IMR-90 (cell line): ENCODE measurements around the gene PLAGL1. TPM values are rescaled to one million over a fixed set of nuclear protein-coding genes. Genes with fewer than 3 reads are reported as not detected.
A peak's percentile ranks its signal among the peaks of the same experiment; 100 is the strongest.

ENCODE experiments used
- ATAC-seq: fragments of 200-7000 bp; cut with Tn5 transposase; 2 replicates; pipeline ENCODE4 v1.9.1; 2020; ENCODE audit warnings: low read depth, mild to moderate bottlenecking, moderate library complexity
- BruUV-seq: library from RNA; stranded (reverse); fragments of 400-500 nt; replicated peaks from 2 replicates; lab custom pipeline; 2021; lab: Mats Ljungman, UMichigan
- CTCF ChIA-PET: fragments of 300-600 bp; formaldehyde crosslinking; extraction: SDS; loops from one replicate; lab custom pipeline; 2021; ENCODE audit warnings: antibody characterized with exemption; lab: Yijun Ruan, JAX
- POLR2A ChIA-PET: fragments of 300-600 bp; sonication (Branson Sonifier 250); formaldehyde crosslinking; loops from one replicate; lab custom pipeline; 2022; ENCODE audit warnings: antibody characterized with exemption; ENCODE audit not compliant: unreplicated experiment; lab: Charles Lee
- DNase-seq: peaks from one replicate; pipeline ENCODE4 v3.0.0; 2013
- H2AFZ ChIP-seq: replicated peaks from 2 replicates; pipeline ENCODE3; 2013; ENCODE audit warnings: low read length, mild to moderate bottlenecking; ENCODE audit not compliant: poor library complexity
- H2AK5ac ChIP-seq: 2 replicates; pipeline ENCODE4 v1.6.1; 2013; ENCODE audit warnings: low read depth, low read length, inconsistent platforms
- H2AK9ac ChIP-seq: replicated peaks from 2 replicates; pipeline ENCODE3; 2013; ENCODE audit warnings: mild to moderate bottlenecking, low read depth, low read length, moderate library complexity; ENCODE audit not compliant: poor library complexity
- H2BK120ac ChIP-seq: 2 replicates; pipeline ENCODE4 v1.6.1; 2013; ENCODE audit warnings: low read depth, low read length, inconsistent platforms
- H2BK15ac ChIP-seq: 3 replicates; pipeline ENCODE4 v1.6.1; 2013; ENCODE audit warnings: low read depth, low read length, inconsistent platforms
- H2BK20ac ChIP-seq: 2 replicates; pipeline ENCODE4 v1.6.1; 2013; ENCODE audit warnings: low read depth, mild to moderate bottlenecking, inconsistent platforms, low read length, moderate library complexity
- H2BK5ac ChIP-seq: 2 replicates; pipeline ENCODE4 v1.6.1; 2013; ENCODE audit warnings: mild to moderate bottlenecking, low read depth, low read length, inconsistent platforms; ENCODE audit not compliant: poor library complexity, severe bottlenecking
- H3K14ac ChIP-seq: replicated peaks from 2 replicates; pipeline ENCODE4 v1.6.1; 2013; ENCODE audit warnings: low read depth, low read length, inconsistent platforms
- H3K18ac ChIP-seq: 2 replicates; pipeline ENCODE4 v1.6.1; 2013; ENCODE audit warnings: low read depth, low read length, control low read depth
- H3K23ac ChIP-seq: 2 replicates; pipeline ENCODE4 v1.6.1; 2013; ENCODE audit warnings: low read depth, low read length, inconsistent platforms
- H3K27ac ChIP-seq: 2 replicates; pipeline ENCODE4 v1.5.1; 2013; ENCODE audit warnings: mild to moderate bottlenecking, control low read depth, low read length; ENCODE audit not compliant: insufficient read depth
- H3K27me3 ChIP-seq: 2 replicates; pipeline ENCODE4 v1.6.1; 2013; ENCODE audit warnings: low read length; ENCODE audit not compliant: control insufficient read depth, insufficient read depth
- H3K36me3 ChIP-seq: 2 replicates; pipeline ENCODE4 v1.6.1; 2013; ENCODE audit warnings: low read length, mixed read lengths; ENCODE audit not compliant: control insufficient read depth, insufficient read depth
- H3K4ac ChIP-seq: 2 replicates; pipeline ENCODE4 v1.6.1; 2013; ENCODE audit warnings: low read depth, low read length, inconsistent platforms
- H3K4me1 ChIP-seq: 2 replicates; pipeline ENCODE4 v1.6.1; 2013; ENCODE audit warnings: low read length, mixed read lengths; ENCODE audit not compliant: control insufficient read depth, insufficient read depth
- H3K4me2 ChIP-seq: 2 replicates; pipeline ENCODE4 v1.6.1; 2013; ENCODE audit warnings: low read depth, mild to moderate bottlenecking, control low read depth, low read length, moderate library complexity
- H3K4me3 ChIP-seq: 2 replicates; pipeline ENCODE4 v1.5.1; 2013; ENCODE audit warnings: low read depth, mild to moderate bottlenecking, control low read depth, low read length, moderate library complexity; ENCODE audit not compliant: insufficient read depth
- H3K56ac ChIP-seq: 2 replicates; pipeline ENCODE4 v1.6.1; 2013; ENCODE audit warnings: low read length, inconsistent platforms; ENCODE audit not compliant: insufficient read depth; ENCODE audit errors: extremely low read depth
- H3K79me1 ChIP-seq, 2 experiments: 2 replicates each; pipeline ENCODE4 v1.6.1; 2013; ENCODE audit warnings: low read length in 2 of 2, inconsistent platforms in 1 of 2, low read depth in 1 of 2
- H3K9ac ChIP-seq: 2 replicates; pipeline ENCODE4 v1.6.1; 2013; ENCODE audit warnings: low read depth, low read length, control low read depth
- H3K9me1 ChIP-seq: 2 replicates; pipeline ENCODE4 v1.6.1; 2013; ENCODE audit warnings: low read length, inconsistent platforms; ENCODE audit not compliant: insufficient read depth
- H3K9me3 ChIP-seq: 2 replicates; pipeline ENCODE4 v1.6.1; 2013; ENCODE audit warnings: low read length; ENCODE audit not compliant: control insufficient read depth, insufficient read depth
- H4K20me1 ChIP-seq: 2 replicates; pipeline ENCODE4 v1.6.1; 2013; ENCODE audit warnings: low read length, inconsistent platforms; ENCODE audit not compliant: insufficient read depth
- H4K5ac ChIP-seq: 2 replicates; pipeline ENCODE4 v1.6.1; 2013; ENCODE audit warnings: mild to moderate bottlenecking, low read depth, low read length, control low read depth
- H4K8ac ChIP-seq, 2 experiments: 2 replicates each; pipeline ENCODE4 v1.6.1; 2013; ENCODE audit warnings: low read depth in 2 of 2, low read length in 2 of 2, control low read depth in 1 of 2, inconsistent platforms in 1 of 2
- H4K91ac ChIP-seq: 2 replicates; pipeline ENCODE4 v1.6.1; 2013; ENCODE audit warnings: low read depth, low read length, inconsistent platforms; ENCODE audit not compliant: insufficient read depth
- BHLHE40 ChIP-seq: fragments of 150-350 bp; IDR thresholded peaks from 2 replicates; pipeline ENCODE4 v1.6.1; 2016; ENCODE audit warnings: mild to moderate bottlenecking, low read depth, low read length
- CEBPB ChIP-seq: IDR thresholded peaks from 2 replicates; pipeline ENCODE4 v1.6.1; 2012; ENCODE audit warnings: low read depth, low read length, improper control_type of control experiment
- CHD1 ChIP-seq: IDR thresholded peaks from 2 replicates; pipeline ENCODE4 v1.6.1; 2012; ENCODE audit warnings: low read depth, low read length, improper control_type of control experiment
- CTCF ChIP-seq: conservative IDR thresholded peaks from 2 replicates; pipeline ENCODE4 v1.5.1; 2012; ENCODE audit warnings: mild to moderate bottlenecking, low read depth, low read length, improper control_type of control experiment
- FOS ChIP-seq: fragments of 150-350 bp; IDR thresholded peaks from 2 replicates; pipeline ENCODE4 v1.6.1; 2016; ENCODE audit warnings: low read depth, low read length
- MAZ ChIP-seq: IDR thresholded peaks from 2 replicates; pipeline ENCODE4 v1.6.1; 2012; ENCODE audit warnings: low read depth, mild to moderate bottlenecking, low read length, improper control_type of control experiment, moderate library complexity, borderline replicate concordance
- MXI1 ChIP-seq: IDR thresholded peaks from 2 replicates; pipeline ENCODE4 v1.6.1; 2012; ENCODE audit warnings: low read depth, mild to moderate bottlenecking, low read length, moderate library complexity, borderline replicate concordance
- POLR2A ChIP-seq: IDR thresholded peaks from 2 replicates; pipeline ENCODE4 v1.6.1; 2012; ENCODE audit warnings: mild to moderate bottlenecking, low read depth, low read length
- RAD21 ChIP-seq: IDR thresholded peaks from 2 replicates; pipeline ENCODE4 v1.6.1; 2012; ENCODE audit warnings: low read length, improper control_type of control experiment
- RCOR1 ChIP-seq: IDR thresholded peaks from 2 replicates; pipeline ENCODE4 v1.6.1; 2012; ENCODE audit warnings: mild to moderate bottlenecking, low read length, improper control_type of control experiment; ENCODE audit not compliant: insufficient replicate concordance
- RFX5 ChIP-seq: IDR thresholded peaks from 2 replicates; pipeline ENCODE4 v1.8.0; 2012; ENCODE audit warnings: low read depth, mild to moderate bottlenecking, low read length, moderate library complexity
- WGBS, 2 experiments: methylation state at CpG; one replicate each; pipeline versions ENCODE4 v1.1.5 to v1.1.7; 2013; ENCODE audit warnings: missing lambda C conversion rate in 2 of 2; ENCODE audit not compliant: insufficient read length in 1 of 2; ENCODE audit errors: extremely low coverage in 2 of 2; 5-methylcytosine and 5-hydroxymethylcytosine counted together
- dilution Hi-C: fragments of 300-500 bp; cut with HindIII; formaldehyde crosslinking; loops from one replicate; pipeline ENCODE4 v1.14.3; 2018; ENCODE audit warnings: low sequenced_read_pairs; ENCODE audit not compliant: unreplicated experiment
- in situ Hi-C: fragments of 300-500 bp; cut with MboI; formaldehyde crosslinking; loops from 3 replicates; pipeline ENCODE4 v1.14.3; 2019; ENCODE audit warnings: low sequenced_read_pairs, inconsistent platforms, mixed read lengths
- intact Hi-C: fragments of 100-400 bp; cut with micrococcal nuclease; formaldehyde crosslinking; loops from 2 replicates; pipeline ENCODE4 v1.10.0; 2022
- polyA plus RNA-seq, 3 experiments: library from polyadenylated mRNA; depleted of rRNA; stranded (reverse); fragments of >200 nt; gene quantifications; 2 replicates each; pipeline ENCODE4 v1.2.3, GENCODE V29; 2012; ENCODE audit warnings: low replicate concordance in 1 of 3
- total RNA-seq: library from RNA; depleted of rRNA; stranded (reverse); fragments of >200 nt; gene quantifications from 2 replicates; pipeline ENCODE4 v1.2.3, GENCODE V29; 2012

PLAGL1 gene
- total and polyA plus RNA-seq, 2 of the 4 experiments (the other 2 are of a cell fraction): 23.3 to 73.8 TPM

- POLR2A ChIA-PET: interaction anchor here (0.9 kb wide), 1 partner anchor 19 kb away, joined by 3 read pairs; no protein-coding TSS in a partner anchor
- Histone ChIP-seq H3K36me3 (no peaks in the 10 kb centered on the region), H3K79me1 (no peaks in the 10 kb centered on the region), H3K4me2 (peak overlapping the region; percentile 68), H3K4me3 (no peak overlapping the region), H2BK15ac (no peak overlapping the region), H2AK9ac (no peak overlapping the region), H2AFZ (peak overlapping the region; percentile 71), H3K9me3 (no peaks in the 10 kb centered on the region), H4K20me1 (no peaks in the 10 kb centered on the region), H3K9me1 (peaks cover 4% of the 10 kb centered on the region), H2AK5ac (no peak overlapping the region), H4K5ac (peak overlapping the region; percentile 7; the same call in 1 of the 2 replicates), H3K27ac (peak overlapping the region; percentile 57; the same call in 1 of the 2 replicates), H3K4me1 (peaks cover 7% of the 10 kb centered on the region), H3K4ac (0 out of 2 replicates have a peak overlapping the region, but pooled peaks have one; percentile 12), H3K18ac (peak overlapping the region; percentile 54), H2BK20ac (no peak overlapping the region), H3K56ac (no peak overlapping the region), H3K27me3 (no peaks in the 10 kb centered on the region), H2BK5ac (peak overlapping the region; percentile 35), H4K91ac (no peak overlapping the region), H2BK120ac (no peak overlapping the region), H3K23ac (0 out of 2 replicates have a peak overlapping the region, but pooled peaks have one; percentile 9), H3K14ac (peak overlapping the region; percentile 44; the same call in 1 of the 2 replicates), H4K8ac (peak overlapping the region in 1 of 2 experiments; percentile 34; a peak in 1 of 4 replicates), H3K9ac (no peak overlapping the region; the same call in 1 of the 2 replicates)
- CTCF ChIA-PET: interaction anchor here (0.6 kb wide), 1 partner anchor 38 kb away, joined by 3 read pairs; no protein-coding TSS in a partner anchor
- intact Hi-C loops (no loop called here), dilution Hi-C loops (no loop called here), in situ Hi-C loops (no loop called here)
- TF ChIP-seq RCOR1 (no peak), CTCF (no peak), POLR2A (no peak), RFX5 (no peak), RAD21 (no peak), BHLHE40 (no peak), MAZ (no peak), CEBPB (no peak), CHD1 (no peak), MXI1 (no peak), FOS (no peak)
- DNase-seq (peak; percentile 49), ATAC-seq (peak; percentile 89)
- no TSS peak for BruUV-seq
- no CpG with 5 or more reads among the region's 6 CpGs for WGBS, 2 experiments
Measured at GRCh38 chr6:143901885-143902750, 105.9 kb downstream of the PLAGL1 start.
